H1 (cell line): Measurements from ENCODE around the gene GIPC1. TPM values are rescaled to one million over a fixed set of nuclear protein-coding genes. Genes with fewer than 3 reads are reported as not detected.

ENCODE experiments used
- CHD7 ChIP-seq: fragments of 300-600 bp; sonication (generic); IDR thresholded peaks from 2 replicates; pipeline ENCODE4 v1.7.1; 2012; ENCODE audit warnings: low read length, moderate library complexity, mild to moderate bottlenecking, inconsistent platforms; ENCODE audit not compliant: insufficient replicate concordance
- CREB1 ChIP-seq: IDR thresholded peaks from 2 replicates; pipeline ENCODE4 v1.6.1; 2012; ENCODE audit warnings: inconsistent platforms
- JUND ChIP-seq: IDR thresholded peaks from 2 replicates; pipeline ENCODE4 v1.6.1; 2011; ENCODE audit warnings: mild to moderate bottlenecking, improper control_type of control experiment, low read length
- KDM1A ChIP-seq: fragments of 200-600, 300-600 bp; sonication (generic); IDR thresholded peaks from 2 replicates; pipeline ENCODE4 v1.7.1; 2016; ENCODE audit warnings: mild to moderate bottlenecking, low read length, borderline replicate concordance
- KDM4A ChIP-seq: IDR thresholded peaks from one replicate; pipeline ENCODE4 v1.7.1; 2012; ENCODE audit warnings: low read depth, mild to moderate bottlenecking, moderate library complexity, low read length, inconsistent platforms; ENCODE audit not compliant: severe bottlenecking
- PHF8 ChIP-seq: fragments of 200-600 bp; sonication (generic); conservative IDR thresholded peaks from 2 replicates; pipeline ENCODE4 v1.7.1; 2012; ENCODE audit warnings: low read depth, mild to moderate bottlenecking, inconsistent platforms, low read length, moderate library complexity
- RAD21 ChIP-seq, 2 experiments: IDR thresholded peaks in 1 of 2; conservative IDR thresholded peaks in 1 of 2; 2 replicates each; pipeline ENCODE4 v1.6.1; 2011; ENCODE audit warnings: low read depth in 2 of 2, low read length in 2 of 2, improper control_type of control experiment in 1 of 2, inconsistent platforms in 1 of 2, mild to moderate bottlenecking in 1 of 2, moderate library complexity in 1 of 2
- SAP30 ChIP-seq: fragments of 300-600 bp; sonication (generic); IDR thresholded peaks from 2 replicates; pipeline ENCODE4 v1.7.1; 2012; ENCODE audit warnings: low read length, moderate library complexity, mild to moderate bottlenecking, inconsistent platforms; ENCODE audit not compliant: insufficient read depth, insufficient replicate concordance
- SRF ChIP-seq: IDR thresholded peaks from 2 replicates; pipeline ENCODE4 v1.6.1; 2011; ENCODE audit warnings: mild to moderate bottlenecking, low read depth, low read length, moderate library complexity
- polyA plus RNA-seq, 7 experiments: library from polyadenylated mRNA; depleted of rRNA in 3 of 7; stranded (reverse) in 5 of 7; unstranded in 2 of 7; fragments of >200 nt in 5 of 7; fragments of 200-250 nt in 2 of 7; gene quantifications; 1 replicate in 5 of 7; 2 replicates in 1 of 7; 4 replicates in 1 of 7; pipeline versions ENCODE4 v1.2.1 to v1.2.3, GENCODE V29; 2011 to 2013; ENCODE audit warnings: missing spikeins in 2 of 7, mixed read lengths in 2 of 7
- total RNA-seq: library from RNA; stranded (reverse); fragmentation: NEBNext Ultra II Directional; extraction: Animal tissue kit (Norgen Biotek cat#: 25700); gene quantifications from 2 replicates; pipeline ENCODE4 v1.2.1, GENCODE V29; 2021

The GIPC1 gene
- total and polyA plus RNA-seq, 2 of the 8 experiments (the other 6 are each of a cell fraction or from before 2014, with no cell fraction given) = 65.6 to 72.0 TPM

DNA sequence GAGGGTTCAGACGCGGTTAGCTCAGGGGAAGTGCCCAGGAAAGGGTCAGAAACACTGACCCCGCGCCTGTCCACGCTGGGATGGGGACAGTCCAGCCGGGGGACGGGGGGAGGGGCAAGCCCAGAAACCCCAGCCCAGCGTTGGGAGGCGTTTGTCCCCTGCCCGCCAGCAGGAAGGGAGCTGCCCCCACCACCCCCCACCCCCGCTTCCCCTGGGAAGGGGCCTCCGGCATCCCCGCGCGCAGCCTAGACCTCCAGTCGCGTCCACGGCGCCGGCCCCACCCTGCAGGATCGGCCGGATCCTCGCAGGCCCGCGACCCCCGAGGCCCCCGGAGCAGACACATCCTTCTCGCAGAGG lies 277 bp downstream of the GIPC1 start (continued):
- no peak for TF ChIP-seq CHD7
- no peak for TF ChIP-seq CREB1
- peak; percentile 65; the same call in 1 of the 2 replicates for TF ChIP-seq PHF8
- peak; percentile 47 for TF ChIP-seq KDM4A
- TF ChIP-seq RAD21 (IDR thresholded peaks at IDR 0.05 in 1 of 2, conservative IDR thresholded peaks at IDR 0.05 in 1 of 2; ENCODE audit: low read depth in 2 of 2, low read length in 2 of 2) = no peak
- TF ChIP-seq SAP30 = no peak
- 0 out of 2 replicates have a peak, but pooled peaks have one; percentile 7 for TF ChIP-seq KDM1A
- no peak for TF ChIP-seq SRF
- no peak for TF ChIP-seq JUND
